Fibroblast of villous mesenchyme (primary cell): ENCODE data around the gene PRKN. TPM values are rescaled to one million over a fixed set of nuclear protein-coding genes. Genes with fewer than 3 reads are reported as not detected.

ENCODE experiments used
- DNase-seq: peaks from one replicate; pipeline ENCODE4 v3.0.0-alpha.2; 2010; ENCODE audit warnings: low read depth
- H3K4me3 ChIP-seq: 2 replicates; pipeline ENCODE4 v1.5.1; 2011; ENCODE audit warnings: low read depth, mild to moderate bottlenecking, low read length
- CTCF ChIP-seq: IDR thresholded peaks from 2 replicates; pipeline ENCODE4 v1.5.1; 2012; ENCODE audit warnings: low read depth, mild to moderate bottlenecking, low read length; ENCODE audit not compliant: insufficient read depth
- total RNA-seq: library from RNA; depleted of rRNA; stranded (reverse); fragments of >200 nt; gene quantifications from 2 replicates; pipeline ENCODE4 v1.2.3, GENCODE V29; 2012

Gene PRKN
- total RNA-seq, 1 donor, result 2.2 TPM

GRCh38 chr6:161414180-161414579 is 1313.4 kb downstream of the PRKN start:
- TF ChIP-seq CTCF, result no peak
- H3K4me3 ChIP-seq, result no peak overlapping the region
- DNase-seq, result no peak

- no peak for DNase-seq
Measured at GRCh38 chr6:161413355-161413771, 1314.2 kb downstream of the PRKN start.

GRCh38 chr6:161412795-161413194 is 1314.8 kb downstream of the PRKN start:
- no peak for TF ChIP-seq CTCF

More at GRCh38 chr6:161413355-161413771, 1314.2 kb downstream of the PRKN start:
- H3K4me3 ChIP-seq, result no peak overlapping the region
- TF ChIP-seq CTCF, result no peak

GRCh38 chr6:161411265-161411944 is 1316.2 kb downstream of the PRKN start:
- DNase-seq, result no peak
- H3K4me3 ChIP-seq, result no peak overlapping the region
- no peak for TF ChIP-seq CTCF

More at GRCh38 chr6:161412795-161413194, 1314.8 kb downstream of the PRKN start:
- H3K4me3 ChIP-seq, result no peak overlapping the region
- no peak for DNase-seq

- no peak for TF ChIP-seq CTCF
- no peak for DNase-seq
- no peak overlapping the region for H3K4me3 ChIP-seq
Measured at GRCh38 chr6:161410736-161411135, 1316.8 kb downstream of the PRKN start.

- H3K4me3 ChIP-seq, result no peak overlapping the region
- no peak for DNase-seq
- TF ChIP-seq CTCF, result no peak
Measured at GRCh38 chr6:161410076-161410475, 1317.5 kb downstream of the PRKN start.

GRCh38 chr6:161409353-161409752 is 1318.2 kb downstream of the PRKN start:
- H3K4me3 ChIP-seq, result no peak overlapping the region
- no peak for TF ChIP-seq CTCF
- peak; percentile 14 for DNase-seq
